SIG-M5 treated with dmso at 0.1 percent for 504 hours (cell line): ENCODE measurements around the gene BCL3.
"Not testable (repeated sequence)": the region's sequence is repeated elsewhere in the genome, so short reads cannot be mapped to it uniquely, and the experiment has no call there.

Source experiments
- DNase-seq: peaks from one replicate; lab custom pipeline; 2025; ENCODE audit not compliant: unreplicated experiment; lab: John Stamatoyannopoulos, UW

Gene BCL3

DNA sequence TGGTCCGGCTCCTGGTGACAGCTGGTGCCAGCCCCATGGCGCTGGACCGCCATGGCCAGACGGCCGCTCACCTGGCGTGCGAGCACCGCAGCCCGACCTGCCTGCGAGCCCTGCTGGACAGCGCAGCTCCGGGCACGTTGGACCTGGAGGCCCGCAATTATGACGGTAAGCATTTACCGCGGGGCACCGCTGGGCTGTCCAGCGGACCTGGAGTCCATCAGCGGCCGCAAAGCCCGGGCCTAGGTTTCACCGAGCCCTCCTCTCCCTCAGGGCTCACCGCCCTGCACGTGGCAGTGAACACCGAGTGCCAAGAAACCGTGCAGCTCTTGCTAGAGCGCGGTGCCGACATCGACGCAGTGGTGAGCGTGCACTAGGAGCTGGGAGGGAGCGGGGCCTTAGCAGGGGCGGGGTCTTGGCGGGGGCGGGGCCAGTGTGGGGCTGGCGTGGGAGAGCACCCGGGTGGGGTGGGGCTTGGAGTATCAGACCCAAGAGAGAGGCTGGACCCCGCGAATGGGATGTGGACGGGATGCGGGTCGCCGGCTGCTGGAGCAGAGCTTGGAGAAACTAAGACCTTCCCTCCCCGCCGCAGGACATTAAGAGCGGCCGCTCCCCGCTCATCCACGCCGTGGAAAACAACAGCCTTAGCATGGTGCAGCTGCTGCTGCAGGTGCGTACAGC is 8.7 kb downstream of the BCL3 start:
- no peak for DNase-seq

DNA sequence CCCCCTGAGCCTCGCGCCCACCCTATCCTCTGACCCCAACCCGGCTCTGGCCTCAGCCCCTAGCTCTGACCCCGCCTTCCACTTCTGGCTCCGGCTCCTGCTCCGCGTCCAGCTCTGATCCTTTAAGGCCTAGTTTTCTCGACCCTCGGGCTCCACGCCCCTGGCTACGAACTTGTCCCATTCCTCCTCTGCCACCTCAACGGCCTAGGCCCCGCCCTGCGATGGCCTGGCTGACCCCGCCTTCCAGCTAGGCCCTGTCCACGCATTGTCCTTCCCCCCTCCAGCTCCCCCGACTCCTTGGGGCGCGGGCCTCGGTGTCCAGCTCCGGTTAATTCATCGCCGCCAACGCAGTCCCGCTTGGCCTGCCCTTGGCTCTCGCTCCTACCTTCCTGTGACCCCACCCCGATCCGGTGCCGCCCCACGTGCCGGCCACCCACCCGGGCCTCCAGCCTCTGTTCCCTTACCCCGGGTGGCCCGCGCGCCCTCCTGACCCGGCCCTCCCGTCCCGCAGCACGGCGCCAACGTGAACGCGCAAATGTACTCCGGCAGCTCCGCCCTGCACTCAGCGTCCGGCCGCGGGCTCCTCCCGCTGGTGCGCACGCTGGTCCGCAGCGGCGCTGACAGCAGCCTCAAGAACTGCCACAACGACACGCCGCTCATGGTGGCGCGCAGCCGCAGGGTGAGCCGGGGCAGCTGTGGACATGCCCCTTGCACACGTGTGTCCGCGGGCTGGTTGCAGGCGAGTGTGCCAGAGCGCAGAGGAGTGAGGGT is 9.4 kb downstream of the BCL3 start:
- DNase-seq, result no peak

DNA sequence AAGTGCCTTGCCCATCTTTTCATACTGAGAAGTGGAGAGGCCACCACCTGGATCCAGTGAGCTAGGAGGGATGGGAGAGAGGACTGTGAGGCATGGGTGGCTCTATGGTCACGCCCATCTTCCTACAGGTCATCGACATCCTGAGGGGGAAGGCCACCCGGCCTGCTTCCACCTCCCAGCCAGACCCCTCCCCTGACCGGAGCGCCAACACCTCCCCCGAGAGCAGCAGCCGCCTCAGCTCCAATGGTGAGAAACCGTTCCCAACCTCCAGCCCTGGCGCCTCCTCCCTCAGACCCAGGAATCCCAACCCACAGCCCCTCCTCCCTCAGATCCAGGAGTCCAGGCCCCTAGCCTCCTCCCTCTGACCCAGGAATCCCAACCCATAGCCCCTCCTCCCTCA is 10.1 kb downstream of the BCL3 start:
- DNase-seq, result no peak

DNA sequence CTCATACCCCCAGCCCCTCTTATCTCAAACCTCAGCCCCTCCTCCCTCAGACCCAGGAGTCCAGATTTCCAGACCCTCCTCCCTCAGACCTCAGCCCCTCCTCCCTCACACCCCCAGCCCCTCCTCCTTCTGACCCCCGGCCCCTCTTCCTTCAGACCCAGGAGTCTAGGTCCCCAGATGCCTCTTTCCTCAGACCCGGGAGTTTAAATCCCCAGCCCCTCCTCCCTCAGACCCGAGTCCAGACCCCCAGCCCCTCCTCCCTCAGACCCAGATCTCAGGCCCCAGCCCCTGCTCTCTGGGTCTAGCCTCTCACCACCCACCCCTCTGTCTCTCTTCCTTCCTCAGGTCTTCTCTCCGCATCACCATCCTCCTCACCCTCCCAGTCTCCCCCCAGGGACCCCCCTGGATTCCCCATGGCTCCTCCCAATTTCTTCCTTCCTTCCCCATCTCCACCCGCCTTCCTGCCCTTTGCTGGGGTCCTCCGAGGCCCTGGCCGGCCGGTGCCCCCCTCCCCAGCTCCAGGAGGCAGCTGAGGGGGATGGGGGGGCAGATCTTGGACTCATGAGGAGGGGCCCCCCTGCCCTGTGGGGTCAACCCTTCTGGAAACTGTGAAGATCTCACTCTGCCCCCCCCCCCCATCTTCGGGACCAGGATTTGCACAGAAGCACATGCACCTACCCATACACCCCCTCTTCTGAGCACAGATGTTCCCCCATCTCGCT is 10.7 kb downstream of the BCL3 start:
- DNase-seq, result no peak

DNA sequence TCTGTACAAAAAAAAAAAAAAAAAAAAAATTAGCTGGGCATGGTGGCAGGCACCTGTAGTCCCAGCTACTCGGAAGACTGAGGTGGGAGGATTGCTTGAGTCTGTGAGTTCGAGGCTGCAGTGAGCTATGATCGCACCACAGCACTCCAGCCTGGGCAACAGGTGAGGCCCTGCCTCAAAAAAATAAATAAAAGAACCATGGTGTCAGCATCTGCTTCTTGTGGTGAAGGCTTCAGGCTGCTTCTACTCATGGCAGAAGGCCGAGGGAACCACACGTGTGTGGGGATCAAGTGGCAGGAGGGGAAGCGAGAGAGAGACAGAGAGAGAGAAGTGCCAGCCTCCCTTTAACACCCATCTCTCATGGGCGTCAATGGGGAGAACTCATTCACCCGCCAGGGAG is 13.5 kb downstream of the BCL3 start:
- no peak for DNase-seq

DNA sequence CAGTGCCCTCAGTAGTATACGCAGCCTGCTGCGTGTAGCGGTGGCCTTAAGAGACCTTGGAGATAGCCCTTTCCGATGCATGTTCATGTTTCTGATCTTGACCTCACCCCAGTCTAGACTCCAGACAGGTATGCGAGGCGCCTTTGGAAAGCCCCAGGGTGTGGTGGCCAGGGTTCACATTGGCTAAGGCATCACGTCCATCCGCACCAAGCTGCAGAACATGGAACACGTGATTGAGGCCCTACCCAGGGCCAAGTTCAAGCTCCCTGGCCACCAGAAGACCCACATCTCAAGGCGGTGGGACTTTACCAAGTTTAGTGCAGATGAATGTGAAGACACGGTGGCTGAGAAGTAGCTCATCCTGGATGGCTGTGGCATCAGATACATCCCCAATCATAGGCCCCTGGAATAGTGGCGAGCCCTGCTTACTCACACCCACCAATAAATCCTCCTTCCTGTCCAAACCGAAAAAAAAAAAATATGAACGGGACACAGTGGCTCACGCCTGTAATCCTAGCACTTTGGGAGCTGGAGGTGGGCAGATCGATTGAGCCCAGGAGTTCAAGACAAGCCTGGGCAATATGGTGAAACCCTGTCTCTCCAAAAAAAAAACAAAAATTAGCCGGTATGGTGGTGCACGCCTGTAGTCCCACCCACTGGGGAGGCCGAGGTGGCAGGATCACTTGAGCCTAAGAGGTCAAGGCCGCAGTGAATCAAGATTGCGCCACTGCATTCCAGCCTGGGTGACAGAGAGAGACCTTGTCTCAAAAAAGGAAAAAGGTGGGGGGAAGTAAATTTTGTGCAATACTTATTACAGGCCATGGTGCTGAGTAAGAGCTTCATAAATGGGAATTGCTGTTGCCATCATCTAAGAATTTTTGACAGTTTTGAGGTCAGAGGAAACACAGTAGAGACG is 16.8 kb downstream of the BCL3 start:
- DNase-seq, result peak; percentile 39

DNA sequence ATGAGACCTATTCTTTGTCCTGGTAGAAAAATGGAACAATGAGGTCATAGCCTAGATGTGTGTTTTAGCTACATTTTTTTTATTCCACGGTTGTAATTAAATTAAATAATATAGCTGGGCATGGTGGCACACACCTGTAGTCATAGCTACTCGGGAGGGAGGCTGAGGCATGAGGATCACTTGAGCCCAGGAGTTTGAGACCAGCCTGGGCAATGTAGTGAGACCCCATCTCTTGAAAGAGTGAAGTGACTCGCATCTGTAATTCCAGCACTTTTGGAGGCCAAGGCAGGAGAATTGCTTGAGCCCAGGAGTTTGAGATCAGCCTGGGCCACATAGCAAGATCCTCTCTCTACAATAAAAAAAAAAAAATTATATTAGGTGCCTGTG is 17.4 kb downstream of the BCL3 start:
- no peak for DNase-seq

DNA sequence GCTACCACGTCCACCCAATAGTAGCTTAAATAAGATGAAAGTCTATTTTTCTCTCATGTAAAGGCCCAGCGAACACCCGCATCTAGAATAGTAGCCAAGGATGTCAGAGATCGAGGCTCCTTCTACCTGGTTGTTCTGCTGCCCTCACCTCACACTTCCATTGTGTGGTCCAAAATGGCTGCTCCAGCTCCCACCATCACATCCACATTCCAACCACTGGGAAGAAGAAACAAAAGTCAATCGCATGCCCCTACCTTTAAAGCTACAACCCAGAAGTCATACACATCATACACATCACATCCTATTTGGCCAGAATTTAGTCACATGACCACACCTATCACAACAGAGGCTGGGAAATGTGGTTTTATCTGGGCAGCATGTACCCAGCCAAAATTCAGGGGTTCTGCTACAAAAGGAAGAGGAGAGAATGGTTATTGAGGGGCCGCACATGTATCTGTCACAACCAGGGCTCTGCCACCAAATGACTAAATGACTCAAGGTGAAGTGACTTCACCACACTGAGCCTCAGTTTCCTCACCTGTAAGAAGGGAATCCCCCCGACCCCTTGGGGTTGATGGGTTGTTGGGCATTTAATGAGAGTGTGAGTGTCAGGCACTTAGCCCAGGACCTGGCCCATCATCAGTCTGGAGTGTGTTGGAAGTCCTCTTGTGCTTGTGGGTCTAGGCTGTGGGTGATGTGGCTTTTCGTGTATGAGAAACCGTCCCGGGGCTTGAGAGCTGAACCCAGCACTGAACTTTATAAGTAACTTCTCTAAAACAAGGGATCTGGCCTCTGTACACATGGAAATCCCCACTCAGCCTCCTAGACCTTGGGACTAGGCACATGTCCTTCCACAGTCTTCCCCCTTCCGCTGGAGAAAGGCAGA is 19.0 kb downstream of the BCL3 start:
- DNase-seq, result no peak

DNA sequence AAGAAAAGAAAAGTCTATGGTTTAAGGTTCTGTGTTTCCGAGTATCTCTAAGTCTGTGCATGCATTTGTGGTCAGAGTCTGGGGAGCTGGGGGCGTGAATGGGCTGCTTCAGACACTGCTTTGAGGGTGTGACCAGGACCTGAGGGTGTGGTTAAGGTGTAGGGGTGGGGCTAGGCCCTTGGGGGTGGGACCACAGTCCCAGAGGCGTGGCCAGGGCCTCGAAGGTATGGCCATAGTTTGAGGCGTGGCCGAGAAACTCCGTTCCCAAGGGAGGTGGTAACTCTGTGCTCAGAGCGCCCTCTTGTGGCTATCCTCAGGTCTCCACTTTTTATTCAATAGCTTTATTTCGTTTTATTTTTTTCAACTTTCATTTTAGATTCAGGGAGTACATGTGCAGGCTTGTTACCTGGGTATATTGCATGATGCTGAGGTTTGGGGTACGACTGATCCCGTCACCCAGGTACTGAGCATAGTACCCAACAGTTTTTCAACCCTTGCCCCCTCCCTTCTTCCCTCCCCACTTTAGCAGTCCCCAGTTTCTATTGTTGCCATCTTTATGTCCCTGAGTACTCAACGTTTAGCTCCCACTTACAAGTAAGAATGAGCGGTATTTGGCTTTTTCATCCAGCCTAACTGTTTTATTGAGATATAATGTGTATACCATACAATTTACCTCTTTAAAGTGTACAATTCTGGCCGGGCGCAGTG is 22.2 kb downstream of the BCL3 start:
- DNase-seq, result peak; percentile 87

DNA sequence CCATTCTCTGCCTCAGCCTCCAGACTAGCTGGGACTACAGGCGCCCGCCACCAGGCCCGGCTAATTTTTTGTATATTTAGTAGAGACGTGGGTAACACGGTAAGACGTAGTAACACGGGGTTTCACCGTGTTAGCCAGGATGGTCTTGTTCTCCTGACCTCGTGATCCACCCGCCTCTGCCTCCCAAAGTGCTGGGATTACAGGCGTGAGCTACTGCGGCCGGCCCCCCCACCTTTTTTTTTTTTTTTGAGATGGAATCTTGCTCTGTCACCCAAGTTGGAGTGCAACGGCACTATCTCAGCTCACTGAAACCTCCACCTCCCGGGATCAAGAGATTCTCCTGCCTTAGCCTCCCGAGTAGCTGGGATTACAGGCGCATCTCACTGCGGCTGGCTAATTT is 23.6 kb downstream of the BCL3 start:
- not testable (repeated sequence) for DNase-seq

DNA sequence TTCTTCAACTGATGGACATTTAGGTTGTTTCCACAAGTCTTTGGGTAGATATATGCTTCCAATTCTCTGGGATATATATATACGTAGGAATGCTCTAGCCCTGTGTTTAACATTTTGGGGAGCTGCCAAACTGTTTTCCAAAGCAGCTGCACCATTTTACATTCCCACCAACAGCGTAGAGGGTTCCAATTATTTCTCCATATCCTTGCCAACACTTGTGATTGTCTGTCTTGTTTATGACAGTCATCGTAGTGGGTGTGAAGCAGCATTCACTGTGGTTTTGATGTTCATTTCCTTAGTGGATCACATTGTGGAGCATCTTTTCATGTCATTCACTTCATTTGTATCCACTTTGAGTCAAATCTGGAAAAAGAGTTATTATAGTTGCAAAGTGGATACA is 24.5 kb downstream of the BCL3 start:
- no peak for DNase-seq

DNA sequence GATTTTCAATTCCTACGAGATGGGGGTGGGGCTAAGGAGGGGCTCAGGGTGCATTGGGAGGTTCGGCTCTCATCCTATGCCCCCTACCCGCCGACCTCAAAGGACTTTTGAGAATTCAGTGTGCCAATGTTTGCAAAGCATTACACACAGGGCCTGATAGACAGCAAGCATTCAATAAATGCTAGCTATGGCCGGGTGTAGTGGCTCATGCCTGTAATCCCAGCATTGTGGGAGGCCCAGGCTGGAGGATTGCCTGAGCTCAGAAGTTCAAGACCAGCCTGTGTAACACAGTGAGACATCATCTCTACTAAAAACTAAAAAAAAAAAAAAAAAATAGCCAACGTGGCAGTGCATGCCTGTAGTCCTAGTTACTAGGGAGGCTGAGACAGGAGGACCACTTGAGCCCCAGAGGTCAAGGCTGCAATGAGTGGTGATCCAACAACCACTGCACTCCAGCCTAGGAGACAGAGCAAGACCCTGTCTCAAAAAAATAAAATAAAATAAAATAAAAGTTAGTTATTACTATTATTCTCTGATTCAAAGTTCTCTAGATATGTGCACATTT is 27.2 kb downstream of the BCL3 start:
- DNase-seq, result no peak

DNA sequence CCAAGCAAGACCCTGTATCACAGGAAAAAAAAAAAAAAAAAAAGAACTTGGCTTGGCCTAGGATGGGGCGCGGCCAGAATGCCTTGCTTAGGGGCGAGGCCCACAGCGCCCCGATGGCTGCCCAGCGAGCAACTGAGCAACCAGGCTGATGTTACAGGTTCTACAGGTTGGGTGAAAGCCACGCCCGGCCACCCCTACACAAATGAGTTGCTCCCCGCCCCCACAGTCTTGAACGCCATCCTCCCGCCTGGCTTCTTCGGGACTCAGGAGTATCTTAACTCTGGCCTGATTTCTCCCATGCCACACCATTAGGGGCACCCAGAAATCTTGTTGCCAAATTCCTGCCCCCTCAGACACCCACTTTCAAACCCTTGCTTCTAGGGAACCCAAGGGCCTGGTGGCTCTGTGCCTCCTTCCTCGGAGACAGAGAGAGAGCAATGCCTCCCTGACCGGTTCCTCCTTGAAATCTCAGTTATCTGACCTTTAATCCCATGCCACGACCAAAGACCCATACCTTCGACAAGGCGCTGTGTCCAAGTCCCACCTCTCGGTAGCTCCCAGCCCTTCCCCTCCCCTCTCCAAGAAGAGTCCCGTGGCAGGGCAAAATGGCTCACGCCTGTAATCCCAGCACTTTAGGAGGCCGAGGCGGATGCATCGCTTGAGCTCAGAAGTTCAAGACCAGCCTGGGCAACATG is 28.0 kb downstream of the BCL3 start:
- DNase-seq, result peak; percentile 53

DNA sequence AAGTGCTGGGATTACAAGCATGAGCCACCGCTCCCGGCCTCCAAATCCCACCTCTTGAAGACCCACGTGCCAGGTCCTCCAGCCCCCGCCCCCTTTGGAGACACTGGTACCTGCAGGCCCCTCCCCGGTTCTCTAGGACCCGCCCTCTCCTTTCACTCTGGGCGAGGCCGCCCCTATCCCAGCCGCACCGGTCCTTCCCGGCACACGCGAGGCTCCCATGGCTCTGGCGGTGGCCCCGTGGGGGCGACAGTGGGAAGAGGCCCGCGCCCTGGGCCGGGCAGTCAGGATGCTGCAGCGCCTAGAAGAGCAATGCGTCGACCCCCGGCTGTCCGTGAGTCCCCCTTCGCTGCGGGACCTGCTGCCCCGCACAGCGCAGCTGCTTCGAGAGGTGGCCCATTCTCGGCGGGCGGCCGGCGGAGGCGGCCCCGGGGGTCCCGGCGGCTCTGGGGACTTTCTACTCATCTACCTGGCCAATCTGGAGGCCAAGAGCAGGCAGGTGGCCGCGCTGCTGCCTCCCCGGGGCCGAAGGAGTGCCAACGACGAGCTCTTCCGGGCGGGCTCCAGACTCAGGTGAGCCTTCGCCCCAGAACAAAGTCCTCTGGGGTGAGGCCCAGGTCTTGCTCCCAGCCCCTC is 29.3 kb downstream of the BCL3 start, which contains the start of gene CBLC:
Gene CBLC, plus strand, starts transcription at position 176 of the 633 bp plus-strand sequence. Its CDS starts 42 bp downstream, at position 218.
- DNase-seq, result no peak

DNA sequence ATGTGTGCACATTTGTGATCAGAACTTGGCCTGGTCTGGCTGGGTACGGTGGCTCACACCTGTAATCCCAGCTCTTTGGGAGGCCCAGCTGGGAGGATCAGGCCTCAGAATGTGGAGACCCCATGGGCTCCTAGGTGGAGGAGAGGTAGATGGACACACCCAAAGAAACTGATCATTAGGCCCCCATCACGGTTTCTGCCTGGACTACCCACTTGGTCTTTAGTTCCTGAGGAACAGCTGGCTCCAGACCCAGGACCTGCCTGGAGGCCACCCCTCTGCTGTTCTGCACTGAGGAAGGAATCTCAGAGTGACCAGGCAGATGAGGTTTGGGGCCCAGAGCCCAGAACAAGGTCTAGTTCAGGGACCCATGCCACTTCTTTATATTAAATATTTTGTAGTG is 30.6 kb downstream of the BCL3 start:
- no peak for DNase-seq

DNA sequence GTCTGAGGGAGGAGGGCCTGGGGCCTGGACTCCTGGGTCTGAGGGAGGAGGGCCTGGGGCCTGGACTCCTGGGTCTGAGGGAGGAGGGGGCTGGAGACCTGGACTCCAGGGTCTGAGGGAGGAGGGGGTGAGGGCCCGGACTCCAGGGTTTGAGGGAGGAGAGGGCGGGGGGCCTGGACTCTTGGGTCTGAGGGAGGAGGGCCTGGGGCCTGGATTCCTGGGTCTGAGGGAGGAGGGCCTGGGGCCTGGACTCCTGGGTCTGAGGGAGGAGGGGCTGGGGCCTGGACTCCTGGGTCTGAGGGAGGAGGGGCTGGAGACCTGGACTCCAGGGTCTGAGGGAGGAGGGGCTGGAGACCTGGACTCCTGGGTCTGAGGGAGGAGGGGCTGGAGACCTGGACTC is 33.2 kb downstream of the BCL3 start:
- DNase-seq, result not testable (repeated sequence)

DNA sequence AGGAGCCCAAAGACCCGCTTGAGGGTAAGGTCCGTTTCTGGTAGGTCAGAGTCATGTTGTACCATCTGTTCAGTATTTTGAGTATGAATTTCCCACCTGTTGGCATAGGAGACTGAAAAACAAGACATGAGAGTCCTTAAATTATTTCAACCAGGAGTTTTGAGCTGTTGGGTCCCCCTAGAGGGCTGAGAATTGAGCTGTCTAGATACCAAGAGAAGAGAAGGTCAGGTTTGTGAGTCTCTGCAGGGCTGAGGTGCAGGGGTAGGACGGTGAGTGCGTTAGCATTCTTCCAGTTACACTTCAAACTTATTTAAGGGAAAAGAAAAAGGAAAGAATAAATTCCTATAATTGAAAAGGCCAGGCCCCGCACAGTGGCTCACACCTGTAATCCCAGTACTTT is 34.2 kb downstream of the BCL3 start:
- no peak for DNase-seq

DNA sequence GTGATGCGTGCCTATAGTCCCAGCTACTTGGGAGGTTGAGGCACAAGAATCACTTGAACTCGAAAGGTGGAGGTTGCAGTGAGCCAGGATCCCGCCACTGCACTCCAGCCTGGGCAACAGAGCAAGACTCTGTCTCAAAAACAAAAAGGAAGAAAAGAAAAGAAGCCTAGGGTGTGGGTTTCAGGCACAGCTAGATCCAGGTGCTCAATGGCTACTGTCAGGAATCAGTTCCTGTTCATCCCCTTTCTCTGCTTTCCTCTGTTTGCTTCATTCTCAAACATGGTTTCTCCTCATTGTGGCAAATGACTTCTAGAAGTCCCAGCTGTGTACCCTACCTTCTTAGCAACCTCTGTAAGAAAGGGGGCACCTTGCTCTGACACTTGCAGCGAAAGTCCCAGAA is 35.0 kb downstream of the BCL3 start:
- no peak for DNase-seq
